ENCODE results near the gene LRP6. TPM values are rescaled to one million over a fixed set of nuclear protein-coding genes. Genes with fewer than 3 reads are reported as not detected.
A peak's percentile ranks its signal among the peaks of the same experiment; 100 is the strongest.

Gene LRP6
- total and polyA plus RNA-seq, 2 of the 13 experiments (the other 11 are each of a cell fraction or from before 2014, with no cell fraction given), result 33.8 to 42.0 TPM

GRCh38 chr12:12266873-12267741, at the start of gene LRP6 (continued):
- TF ChIP-seq ZNF513 (CRISPR knock-in tag; conservative IDR thresholded peaks at IDR 0.05) (no peak), ZNF552 (CRISPR knock-in tag; IDR thresholded peaks at IDR 0.05; ENCODE audit: borderline replicate concordance) (peak; percentile 99), NCOA2 (CRISPR knock-in tag; IDR thresholded peaks at IDR 0.05) (peak; percentile 49), ZNF30 (CRISPR knock-in tag; IDR thresholded peaks at IDR 0.05) (peak; percentile 97), ZNF232 (CRISPR knock-in tag; IDR thresholded peaks at IDR 0.05; ENCODE audit: borderline replicate concordance) (peak; percentile 87), CENPX (CRISPR knock-in tag; IDR thresholded peaks at IDR 0.05) (peak; percentile 77; the same call in 1 of the 2 replicates), RXRB (CRISPR knock-in tag; IDR thresholded peaks at IDR 0.05; ENCODE audit: borderline replicate concordance) (peak; percentile 85; the same call in 1 of the 2 replicates), ETV6 (CRISPR knock-in tag; conservative IDR thresholded peaks at IDR 0.05) (peak; percentile 81), E2F5 (CRISPR knock-in tag; conservative IDR thresholded peaks at IDR 0.05) (no peak), ZBTB20 (CRISPR knock-in tag; IDR thresholded peaks at IDR 0.05; ENCODE audit: borderline replicate concordance, low read depth) (peak; percentile 95), ZBTB10 (CRISPR knock-in tag; IDR thresholded peaks at IDR 0.05; ENCODE audit: borderline replicate concordance) (peak; percentile 40; the same call in 1 of the 2 replicates), STAG1 (CRISPR knock-in tag; IDR thresholded peaks at IDR 0.05) (peak; percentile 30; the same call in 1 of the 2 replicates), TFAP4 (IDR thresholded peaks at IDR 0.05; ENCODE audit: borderline replicate concordance, low read depth) (peak; percentile 53; the same call in 1 of the 2 replicates), GMEB1 (CRISPR knock-in tag; IDR thresholded peaks at IDR 0.05; ENCODE audit: borderline replicate concordance) (peak; percentile 98), KMT2B (CRISPR knock-in tag; IDR thresholded peaks at IDR 0.05) (peak; percentile 100), FOSL1 (CRISPR knock-in tag; IDR thresholded peaks at IDR 0.05; ENCODE audit: borderline replicate concordance) (no peak; the same call in 1 of the 2 replicates), ZNF280B (CRISPR knock-in tag; IDR thresholded peaks at IDR 0.05; ENCODE audit: borderline replicate concordance) (peak; percentile 93; the same call in 1 of the 2 replicates), ZNF207 (IDR thresholded peaks at IDR 0.05; ENCODE audit: borderline replicate concordance) (no peak)

Measured in HepG2 (cell line).